ENCODE data around the gene RAB31. TPM values are rescaled to one million over a fixed set of nuclear protein-coding genes. Genes with fewer than 3 reads are reported as not detected.

The RAB31 gene
- polyA plus RNA-seq, 1 donor from 2014 or later = 16.3 TPM

DNA sequence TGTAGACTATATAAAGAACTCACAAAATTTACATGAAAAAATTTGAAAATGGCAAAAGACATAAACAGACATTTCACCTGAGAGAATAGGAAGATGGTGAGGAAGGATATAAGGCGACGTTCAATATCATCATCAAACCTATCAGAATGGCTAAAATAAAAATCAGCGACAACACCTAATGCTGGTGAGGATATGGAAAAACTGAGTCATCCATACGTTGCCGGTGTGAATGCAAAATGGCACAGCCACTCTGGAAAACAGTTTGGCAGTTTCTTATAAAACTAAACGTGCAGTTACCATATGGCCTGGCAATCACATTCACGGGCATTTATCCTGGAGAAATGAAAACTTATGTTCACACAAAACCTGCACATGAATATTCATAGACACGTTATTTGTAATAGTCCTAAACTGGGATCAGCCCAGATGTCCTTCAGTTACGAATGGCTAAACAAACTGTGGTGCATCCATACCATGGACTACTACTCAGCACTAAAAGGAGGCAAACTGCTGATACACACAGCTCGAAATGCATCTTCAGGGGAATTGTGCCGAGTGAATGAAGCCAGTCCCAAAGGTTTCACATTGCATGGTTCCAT is 114.6 kb downstream of the RAB31 start:
- no peak overlapping the region for H3K27ac ChIP-seq (ENCODE audit: low read length)
- no peaks in the 10 kb centered on the region for H4K20me1 ChIP-seq (ENCODE audit: insufficient read depth)
- H3K9me2 ChIP-seq (ENCODE audit: insufficient read depth, low read length) = no peaks in the 10 kb centered on the region
- no peak overlapping the region for H2AFZ ChIP-seq (ENCODE audit: low read depth, low read length)
- H3K9ac ChIP-seq (ENCODE audit: low read length) = no peak overlapping the region
- no peaks in the 10 kb centered on the region for H3F3A ChIP-seq (ENCODE audit: insufficient read depth, low read length, poor library complexity, severe bottlenecking)
- no peak overlapping the region for H3K4me2 ChIP-seq (ENCODE audit: low read length)
- no peaks in the 10 kb centered on the region for H3K79me2 ChIP-seq (replicated peaks; ENCODE audit: insufficient read depth, low read length)
- H3K27me3 ChIP-seq (ENCODE audit: insufficient read depth, low read depth, low read length) = no peaks in the 10 kb centered on the region
- H3K4me3 ChIP-seq (ENCODE audit: low read length) = no peak overlapping the region
- H3K36me3 ChIP-seq (ENCODE audit: insufficient read depth, low read length) = no peaks in the 10 kb centered on the region
- TF ChIP-seq, protein P1, sequence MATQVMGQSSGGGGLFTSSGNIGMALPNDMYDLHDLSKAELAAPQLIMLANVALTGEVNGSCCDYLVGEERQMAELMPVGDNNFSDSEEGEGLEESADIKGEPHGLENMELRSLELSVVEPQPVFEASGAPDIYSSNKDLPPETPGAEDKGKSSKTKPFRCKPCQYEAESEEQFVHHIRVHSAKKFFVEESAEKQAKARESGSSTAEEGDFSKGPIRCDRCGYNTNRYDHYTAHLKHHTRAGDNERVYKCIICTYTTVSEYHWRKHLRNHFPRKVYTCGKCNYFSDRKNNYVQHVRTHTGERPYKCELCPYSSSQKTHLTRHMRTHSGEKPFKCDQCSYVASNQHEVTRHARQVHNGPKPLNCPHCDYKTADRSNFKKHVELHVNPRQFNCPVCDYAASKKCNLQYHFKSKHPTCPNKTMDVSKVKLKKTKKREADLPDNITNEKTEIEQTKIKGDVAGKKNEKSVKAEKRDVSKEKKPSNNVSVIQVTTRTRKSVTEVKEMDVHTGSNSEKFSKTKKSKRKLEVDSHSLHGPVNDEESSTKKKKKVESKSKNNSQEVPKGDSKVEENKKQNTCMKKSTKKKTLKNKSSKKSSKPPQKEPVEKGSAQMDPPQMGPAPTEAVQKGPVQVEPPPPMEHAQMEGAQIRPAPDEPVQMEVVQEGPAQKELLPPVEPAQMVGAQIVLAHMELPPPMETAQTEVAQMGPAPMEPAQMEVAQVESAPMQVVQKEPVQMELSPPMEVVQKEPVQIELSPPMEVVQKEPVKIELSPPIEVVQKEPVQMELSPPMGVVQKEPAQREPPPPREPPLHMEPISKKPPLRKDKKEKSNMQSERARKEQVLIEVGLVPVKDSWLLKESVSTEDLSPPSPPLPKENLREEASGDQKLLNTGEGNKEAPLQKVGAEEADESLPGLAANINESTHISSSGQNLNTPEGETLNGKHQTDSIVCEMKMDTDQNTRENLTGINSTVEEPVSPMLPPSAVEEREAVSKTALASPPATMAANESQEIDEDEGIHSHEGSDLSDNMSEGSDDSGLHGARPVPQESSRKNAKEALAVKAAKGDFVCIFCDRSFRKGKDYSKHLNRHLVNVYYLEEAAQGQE (IDR thresholded peaks at IDR 0.05; ENCODE audit: borderline replicate concordance) = no peak
- TF ChIP-seq POLR2AphosphoS5 (IDR thresholded peaks at IDR 0.05) (no peak), RAD21 (conservative IDR thresholded peaks at IDR 0.05) (no peak), EP300 (conservative IDR thresholded peaks at IDR 0.05; ENCODE audit: poor library complexity, severe bottlenecking) (no peak), MXI1 (conservative IDR thresholded peaks at IDR 0.05; ENCODE audit: poor library complexity, severe bottlenecking) (no peak), SMC3 (conservative IDR thresholded peaks at IDR 0.05; ENCODE audit: poor library complexity) (no peak), EZH2 (IDR thresholded peaks at IDR 0.05; ENCODE audit: borderline replicate concordance, insufficient read depth, low read length, poor library complexity, severe bottlenecking) (no peak)
- no peaks in the 10 kb centered on the region for H3K9me3 ChIP-seq (ENCODE audit: low read length)

DNA sequence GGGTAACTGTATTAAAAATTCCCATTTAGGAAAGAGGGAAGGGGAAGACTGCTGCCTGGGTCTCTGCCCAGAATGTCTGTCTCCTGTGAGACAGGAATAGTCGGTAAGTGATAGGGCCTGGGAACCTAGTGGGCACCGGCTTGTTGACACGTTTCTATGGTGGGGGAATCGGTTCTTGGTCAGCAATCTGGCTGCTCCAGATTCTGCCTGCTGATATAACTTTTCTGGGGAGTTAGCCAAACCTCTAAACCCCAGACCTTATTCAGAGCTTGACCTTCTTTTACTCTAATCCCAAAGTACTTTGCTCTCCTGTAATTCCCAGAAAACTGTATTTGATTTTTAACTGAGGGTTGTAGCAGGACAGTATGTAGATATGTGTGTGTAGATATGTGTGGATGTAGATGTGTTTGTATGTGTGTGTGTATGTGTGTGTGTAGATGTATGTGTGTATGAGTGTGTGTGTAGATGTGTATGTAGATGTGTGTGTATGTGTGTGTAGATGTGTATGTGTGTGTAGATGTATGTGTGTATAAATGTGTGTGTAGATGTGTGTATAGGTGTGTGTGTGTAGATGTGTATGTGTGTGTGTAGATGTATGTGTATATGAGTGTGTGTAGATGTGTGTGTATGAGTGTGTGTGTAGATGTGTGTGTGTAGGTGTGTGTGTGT is 115.8 kb downstream of the RAB31 start:
- Histone ChIP-seq H3K27me3 (ENCODE audit: insufficient read depth, low read depth, low read length) (no peaks in the 10 kb centered on the region), H3K4me3 (ENCODE audit: low read length) (no peak overlapping the region), H2AFZ (ENCODE audit: low read depth, low read length) (no peak overlapping the region), H3K9me3 (ENCODE audit: low read length) (no peaks in the 10 kb centered on the region), H3K36me3 (ENCODE audit: insufficient read depth, low read length) (no peaks in the 10 kb centered on the region), H3F3A (ENCODE audit: insufficient read depth, low read length, poor library complexity, severe bottlenecking) (no peaks in the 10 kb centered on the region), H3K9ac (ENCODE audit: low read length) (no peak overlapping the region), H3K4me2 (ENCODE audit: low read length) (no peak overlapping the region), H3K27ac (ENCODE audit: low read length) (no peak overlapping the region), H3K9me2 (ENCODE audit: insufficient read depth, low read length) (no peaks in the 10 kb centered on the region), H4K20me1 (ENCODE audit: insufficient read depth) (no peaks in the 10 kb centered on the region), H3K79me2 (replicated peaks; ENCODE audit: insufficient read depth, low read length) (no peaks in the 10 kb centered on the region)
- TF ChIP-seq EZH2 (IDR thresholded peaks at IDR 0.05; ENCODE audit: borderline replicate concordance, insufficient read depth, low read length, poor library complexity, severe bottlenecking) (no peak), MXI1 (conservative IDR thresholded peaks at IDR 0.05; ENCODE audit: poor library complexity, severe bottlenecking) (no peak), SMC3 (conservative IDR thresholded peaks at IDR 0.05; ENCODE audit: poor library complexity) (no peak), POLR2AphosphoS5 (IDR thresholded peaks at IDR 0.05) (no peak)

DNA sequence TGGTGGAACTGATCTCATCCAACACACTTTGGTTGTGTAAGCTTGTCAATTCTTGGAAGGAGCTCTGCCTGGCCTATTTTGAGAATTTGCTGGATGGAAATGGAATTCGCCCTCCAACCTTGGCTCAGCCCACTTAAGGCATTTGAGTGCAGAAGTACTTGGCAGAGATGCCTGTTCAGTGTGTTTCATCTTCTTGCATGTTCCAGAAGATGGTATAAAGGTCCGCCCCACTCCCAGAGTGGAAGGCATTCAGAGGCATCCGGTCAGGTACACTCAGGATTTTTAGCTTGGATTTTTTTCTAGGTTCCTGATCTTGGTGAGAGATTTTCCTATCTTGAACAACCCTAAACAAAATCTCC is 116.4 kb downstream of the RAB31 start:
- Histone ChIP-seq H4K20me1 (ENCODE audit: insufficient read depth) (no peaks in the 10 kb centered on the region), H3K9me2 (ENCODE audit: insufficient read depth, low read length) (no peaks in the 10 kb centered on the region), H3K9ac (ENCODE audit: low read length) (no peak overlapping the region), H3K79me2 (replicated peaks; ENCODE audit: insufficient read depth, low read length) (no peaks in the 10 kb centered on the region), H3K27me3 (ENCODE audit: insufficient read depth, low read depth, low read length) (no peaks in the 10 kb centered on the region), H3K27ac (ENCODE audit: low read length) (no peak overlapping the region), H3K4me2 (ENCODE audit: low read length) (no peak overlapping the region), H2AFZ (ENCODE audit: low read depth, low read length) (no peak overlapping the region), H3K4me3 (ENCODE audit: low read length) (no peak overlapping the region), H3F3A (ENCODE audit: insufficient read depth, low read length, poor library complexity, severe bottlenecking) (no peaks in the 10 kb centered on the region), H3K36me3 (ENCODE audit: insufficient read depth, low read length) (no peaks in the 10 kb centered on the region), H3K9me3 (ENCODE audit: low read length) (no peaks in the 10 kb centered on the region)
- no peak for TF ChIP-seq POLR2AphosphoS5 (IDR thresholded peaks at IDR 0.05)
- no peak for TF ChIP-seq RAD21 (conservative IDR thresholded peaks at IDR 0.05)
- TF ChIP-seq EP300 (conservative IDR thresholded peaks at IDR 0.05; ENCODE audit: poor library complexity, severe bottlenecking) = no peak
- TF ChIP-seq, protein P1 (IDR thresholded peaks at IDR 0.05; ENCODE audit: borderline replicate concordance) = no peak
- no peak for TF ChIP-seq TAF1 (IDR thresholded peaks at IDR 0.05; ENCODE audit: low read depth)
- TF ChIP-seq SMC3 (conservative IDR thresholded peaks at IDR 0.05; ENCODE audit: poor library complexity) = no peak
- no peak for TF ChIP-seq EZH2 (IDR thresholded peaks at IDR 0.05; ENCODE audit: borderline replicate concordance, insufficient read depth, low read length, poor library complexity, severe bottlenecking)

Data from neural cell (in vitro differentiated cells).